GM18909 (cell line): ENCODE measurements around the gene TIMP2.

Experiments used
- ATAC-seq: cut with Tn5 transposase; IDR thresholded peaks from one replicate; pipeline ENCODE4 v1.9.1; 2021; ENCODE audit warnings: mild to moderate bottlenecking; ENCODE audit not compliant: unreplicated experiment, poor library complexity

Gene TIMP2

DNA sequence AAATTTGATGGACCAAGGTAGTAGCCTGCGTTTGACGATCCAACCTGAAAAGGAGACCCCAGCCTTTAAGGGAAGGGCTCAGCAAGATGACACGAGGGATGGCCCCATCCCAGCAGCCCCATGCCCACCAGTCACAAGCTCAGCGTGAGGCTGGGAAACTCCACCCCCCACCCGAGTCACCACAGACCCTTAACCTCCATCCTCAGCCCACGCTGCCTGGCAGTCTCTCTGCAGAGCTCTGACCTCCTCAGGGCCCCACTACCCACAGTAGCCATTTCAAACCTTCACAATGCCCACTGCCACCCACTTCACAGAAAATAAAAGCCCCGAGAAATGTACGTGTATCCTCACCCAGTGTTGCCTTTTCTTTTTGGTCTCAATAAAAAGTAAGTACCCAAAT lies 103.2 kb downstream of the TIMP2 start:
- no peak for ATAC-seq

- no peak for ATAC-seq
Observed at GRCh38 chr17:78820841-78821240, 104.3 kb downstream of the TIMP2 start.

DNA sequence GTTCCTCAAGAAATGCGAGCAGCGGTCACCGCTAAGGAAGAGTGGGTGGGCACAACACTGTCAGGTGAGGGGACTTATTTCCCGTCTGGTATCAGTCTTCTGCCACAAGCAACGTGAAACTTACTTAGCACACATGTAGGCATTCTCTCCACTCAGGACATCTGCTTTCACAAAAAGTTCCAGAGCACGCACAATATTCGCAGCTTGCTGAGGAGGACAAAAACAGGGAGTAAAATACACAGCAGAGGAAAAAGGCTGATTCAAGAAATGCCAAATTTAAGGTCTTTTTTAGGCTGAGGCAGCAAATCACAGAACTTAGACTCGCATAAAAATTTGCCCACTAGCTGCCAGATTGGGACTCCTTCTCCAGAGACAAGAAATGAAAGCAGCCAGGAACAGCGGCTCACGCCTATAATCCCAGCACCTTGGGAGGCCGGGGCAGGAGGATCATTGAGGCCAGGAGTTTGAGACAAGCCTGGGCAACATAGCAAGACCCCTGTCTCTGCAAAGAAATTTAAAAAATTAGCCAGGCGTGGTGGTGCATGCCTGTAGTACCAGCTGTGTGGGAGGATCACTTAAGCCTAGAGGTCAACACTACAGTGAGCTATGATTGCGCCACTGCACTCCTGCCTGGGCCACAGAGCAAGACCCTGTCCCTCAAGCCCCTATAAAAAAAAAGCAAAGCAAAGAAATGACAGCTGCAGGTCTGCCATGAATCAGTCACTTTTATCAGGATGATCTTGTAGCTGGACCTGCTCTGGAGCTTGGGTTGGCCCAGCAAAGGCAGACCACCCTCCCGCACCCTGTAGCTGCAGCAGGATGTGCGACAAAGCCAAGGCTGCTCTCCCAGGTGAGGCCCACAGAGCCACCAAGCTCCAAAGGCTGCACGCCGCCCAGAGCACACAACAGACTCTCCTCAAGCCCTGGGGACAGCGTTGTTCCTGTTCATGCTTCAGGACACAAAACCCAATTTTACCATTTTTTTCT lies 105.1 kb downstream of the TIMP2 start:
- no peak for ATAC-seq

- no peak for ATAC-seq
Observed at GRCh38 chr17:78819402-78819801, 105.8 kb downstream of the TIMP2 start.

DNA sequence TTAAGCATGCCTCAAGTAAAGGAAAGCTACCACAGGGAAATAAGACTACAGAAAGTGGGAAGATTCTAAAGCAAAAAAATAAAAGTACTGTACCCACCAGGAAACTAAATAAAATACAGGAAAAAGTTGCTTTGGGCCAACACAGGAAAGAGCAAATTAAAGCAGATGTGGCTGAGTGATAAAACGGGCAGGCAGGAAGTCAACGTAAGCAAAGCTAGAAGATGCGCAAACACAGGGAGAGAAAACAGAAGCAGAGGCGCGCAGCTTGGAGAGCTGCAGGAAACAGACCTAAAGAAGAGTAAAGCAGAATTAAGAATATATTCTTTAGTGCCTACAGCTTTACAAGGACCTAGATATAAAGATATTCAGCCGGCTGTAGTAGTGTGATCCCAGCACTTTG lies 106.3 kb downstream of the TIMP2 start:
- no peak for ATAC-seq

DNA sequence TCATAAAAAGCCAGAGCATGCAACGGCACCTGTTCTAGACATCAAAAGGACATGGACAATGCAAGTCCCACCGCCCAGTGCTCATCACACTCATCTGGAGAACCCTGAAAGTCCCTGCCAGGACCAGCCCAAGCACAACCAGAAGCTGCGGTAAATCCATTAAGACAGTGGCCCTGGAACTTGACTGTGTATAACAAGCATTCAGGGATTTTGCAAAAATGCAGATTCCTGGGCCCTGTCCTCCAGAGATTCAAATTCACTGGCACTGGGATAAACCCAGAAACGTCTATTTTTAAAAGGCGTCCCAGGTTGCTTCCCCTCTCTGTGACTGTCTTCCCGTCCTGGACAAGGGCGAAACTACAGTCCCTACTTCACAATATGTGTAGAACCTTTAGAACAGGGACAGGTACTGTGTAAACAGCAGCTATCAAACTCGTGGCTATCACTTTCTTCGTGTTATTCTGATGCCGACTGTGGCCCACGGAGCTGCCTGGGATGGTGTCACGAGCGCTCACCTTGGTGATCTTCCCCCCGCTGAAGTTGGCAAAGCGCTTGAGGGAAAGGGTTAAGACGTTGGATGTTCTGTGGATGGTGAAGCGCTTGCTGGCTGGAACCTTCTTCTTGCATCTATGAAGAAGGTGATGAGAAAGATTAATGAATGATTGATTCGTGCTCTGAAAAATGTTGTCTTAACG lies 106.9 kb downstream of the TIMP2 start:
- no peak for ATAC-seq

GRCh38 chr17:78817123-78817522 lies 108.1 kb downstream of the TIMP2 start:
- no peak for ATAC-seq

GRCh38 chr17:78815696-78816095 lies 109.5 kb downstream of the TIMP2 start:
- ATAC-seq, result no peak

GRCh38 chr17:78812855-78813254 lies 112.3 kb downstream of the TIMP2 start:
- ATAC-seq, result no peak

DNA sequence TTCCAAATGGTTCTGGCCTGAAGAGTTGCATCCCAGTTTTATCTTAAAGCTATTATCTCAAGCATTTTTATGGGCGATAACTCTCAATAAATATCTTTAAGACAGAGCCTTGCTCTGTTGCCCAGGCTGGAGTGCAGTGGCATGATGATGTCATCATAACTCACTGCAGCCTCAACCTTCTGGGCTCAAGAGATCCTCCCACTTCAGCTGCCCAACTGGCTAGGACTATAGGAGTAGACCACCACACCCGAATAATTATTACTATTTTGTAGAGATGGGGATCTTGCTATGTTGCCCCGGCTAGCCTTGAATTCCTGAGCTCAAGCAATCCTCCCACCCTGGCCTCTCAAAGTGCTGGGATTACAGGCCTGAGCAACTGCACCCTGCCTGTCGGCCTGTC lies 117.0 kb downstream of the TIMP2 start:
- ATAC-seq, result no peak

DNA sequence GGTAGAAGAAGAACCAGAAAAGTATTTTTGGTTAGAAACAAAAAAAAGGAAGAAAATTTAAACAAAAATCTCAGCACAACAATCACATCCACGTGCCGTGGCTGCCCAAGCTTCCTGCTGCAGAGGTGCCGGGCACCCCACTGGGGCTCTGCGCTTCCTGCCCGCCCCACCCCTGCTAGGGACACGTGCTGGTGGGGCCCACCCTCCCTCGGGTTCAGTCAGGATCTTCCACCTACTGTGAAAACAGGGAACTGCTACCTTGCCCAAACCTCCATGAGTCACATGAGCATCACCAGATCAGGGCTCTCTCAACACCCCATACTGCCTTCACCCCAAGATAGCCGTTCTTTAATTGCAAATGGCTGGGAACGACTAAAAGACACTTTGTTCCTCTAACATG lies 118.7 kb downstream of the TIMP2 start:
- no peak for ATAC-seq

DNA sequence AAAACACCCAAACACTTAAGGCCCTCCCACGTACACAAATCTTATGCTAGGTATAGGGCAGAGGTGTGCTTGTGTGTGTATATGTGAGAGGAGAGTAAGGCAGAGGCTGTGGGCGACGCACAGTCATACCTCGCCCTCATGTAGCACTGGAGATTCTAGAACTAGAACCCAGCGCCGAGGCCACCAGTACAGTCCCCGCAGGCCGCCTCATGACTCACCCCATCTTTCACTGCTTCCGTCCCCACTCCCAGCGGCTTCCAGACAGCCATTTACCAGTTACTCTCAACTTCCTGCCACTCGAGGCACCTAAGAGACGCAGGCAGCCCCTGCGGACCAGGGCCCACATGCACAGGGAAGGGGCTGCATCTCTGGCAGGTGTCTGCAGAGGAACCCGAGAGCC lies 119.9 kb downstream of the TIMP2 start:
- ATAC-seq, result no peak

- no peak for ATAC-seq
Observed at GRCh38 chr17:78804777-78805176, 120.4 kb downstream of the TIMP2 start.

GRCh38 chr17:78803186-78803845 lies 121.9 kb downstream of the TIMP2 start:
- ATAC-seq, result no peak
